ENCODE data around the gene MAP3K4. TPM values are rescaled to one million over a fixed set of nuclear protein-coding genes. Genes with fewer than 3 reads are reported as not detected.

Gene MAP3K4
- total and polyA plus RNA-seq, 9 donors: 15.6 to 52.3 (median 38.6) TPM

GRCh38 chr6:161138543-161139303 lies 147.2 kb downstream of the MAP3K4 start:
- H3K4me1 ChIP-seq (ENCODE audit: insufficient read depth): peaks cover 2% of the 10 kb centered on the region
- DNase-seq: no peak
- H3K4me3 ChIP-seq: no peak overlapping the region
- TF ChIP-seq POLR2A (IDR thresholded peaks at IDR 0.05) (no peak), EP300 (IDR thresholded peaks at IDR 0.05) (no peak)
- TF ChIP-seq, protein P1, sequence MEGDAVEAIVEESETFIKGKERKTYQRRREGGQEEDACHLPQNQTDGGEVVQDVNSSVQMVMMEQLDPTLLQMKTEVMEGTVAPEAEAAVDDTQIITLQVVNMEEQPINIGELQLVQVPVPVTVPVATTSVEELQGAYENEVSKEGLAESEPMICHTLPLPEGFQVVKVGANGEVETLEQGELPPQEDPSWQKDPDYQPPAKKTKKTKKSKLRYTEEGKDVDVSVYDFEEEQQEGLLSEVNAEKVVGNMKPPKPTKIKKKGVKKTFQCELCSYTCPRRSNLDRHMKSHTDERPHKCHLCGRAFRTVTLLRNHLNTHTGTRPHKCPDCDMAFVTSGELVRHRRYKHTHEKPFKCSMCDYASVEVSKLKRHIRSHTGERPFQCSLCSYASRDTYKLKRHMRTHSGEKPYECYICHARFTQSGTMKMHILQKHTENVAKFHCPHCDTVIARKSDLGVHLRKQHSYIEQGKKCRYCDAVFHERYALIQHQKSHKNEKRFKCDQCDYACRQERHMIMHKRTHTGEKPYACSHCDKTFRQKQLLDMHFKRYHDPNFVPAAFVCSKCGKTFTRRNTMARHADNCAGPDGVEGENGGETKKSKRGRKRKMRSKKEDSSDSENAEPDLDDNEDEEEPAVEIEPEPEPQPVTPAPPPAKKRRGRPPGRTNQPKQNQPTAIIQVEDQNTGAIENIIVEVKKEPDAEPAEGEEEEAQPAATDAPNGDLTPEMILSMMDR (IDR thresholded peaks at IDR 0.05): no peak
- no peaks in the 10 kb centered on the region for H3K36me3 ChIP-seq
- WGBS, 3 donors: 91 to 95% (median 91%) methylated on average over 23 of the region's 23 CpGs
- no peaks in the 10 kb centered on the region for H3K9me3 ChIP-seq
- intact Hi-C loops (cut with DNase I): no loop called here
- H3K27ac ChIP-seq: no peak overlapping the region
- H3K27me3 ChIP-seq: no peaks in the 10 kb centered on the region

- H3K27ac ChIP-seq: no peak overlapping the region
- intact Hi-C loops (cut with DNase I): no loop called here
- DNase-seq: no peak
- H3K36me3 ChIP-seq: no peaks in the 10 kb centered on the region
- H3K9me3 ChIP-seq: no peaks in the 10 kb centered on the region
- TF ChIP-seq EP300 (IDR thresholded peaks at IDR 0.05) (no peak), POLR2A (IDR thresholded peaks at IDR 0.05) (no peak)
- TF ChIP-seq, protein P1 (IDR thresholded peaks at IDR 0.05): no peak
- no peaks in the 10 kb centered on the region for H3K4me1 ChIP-seq (ENCODE audit: insufficient read depth)
- H3K4me3 ChIP-seq: no peak overlapping the region
- WGBS, 3 donors: 88 to 94% (median 93%) methylated on average over 17 to 18 of the region's 18 CpGs
- H3K27me3 ChIP-seq: no peaks in the 10 kb centered on the region
Measured at GRCh38 chr6:161139304-161139765, 147.8 kb downstream of the MAP3K4 start.

DNA sequence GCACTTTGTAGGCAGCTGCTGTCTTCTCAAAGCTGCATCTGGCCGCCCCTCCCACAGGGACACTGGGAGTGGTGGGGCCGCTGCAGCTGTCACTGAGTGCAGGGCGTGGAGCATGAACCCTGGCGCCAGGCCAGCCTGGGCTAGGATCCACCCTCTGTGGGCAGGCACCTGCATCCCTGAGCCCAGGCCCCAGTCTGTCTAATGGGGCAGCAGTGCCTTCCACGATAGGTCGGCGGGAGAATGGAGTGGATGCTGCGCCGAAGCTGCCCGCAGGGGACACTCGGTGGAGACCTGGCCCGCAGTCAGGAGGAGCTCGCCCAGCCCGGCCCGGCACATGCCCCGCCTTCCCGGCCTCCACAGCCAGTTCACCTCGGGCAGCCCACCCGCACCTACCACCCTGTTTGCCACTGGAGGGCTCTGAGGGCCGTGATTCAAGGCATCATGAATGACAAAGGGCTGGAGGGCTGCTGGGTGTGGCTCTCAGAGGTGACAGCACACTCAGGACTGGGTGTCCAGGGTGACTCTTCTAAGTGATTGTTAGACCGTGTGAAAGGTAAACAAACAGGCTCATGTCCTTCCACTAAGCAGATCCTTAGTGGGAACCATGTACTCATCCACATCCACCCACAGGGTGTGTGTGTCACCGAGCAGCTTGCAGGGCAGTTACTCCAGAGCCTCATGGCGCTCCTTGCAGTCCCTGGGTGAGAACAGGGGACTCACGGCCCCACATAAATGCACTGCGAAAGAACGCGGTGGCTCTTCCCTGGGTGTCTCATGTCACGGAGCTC lies 148.4 kb downstream of the MAP3K4 start:
- intact Hi-C loops (cut with DNase I): no loop called here

DNA sequence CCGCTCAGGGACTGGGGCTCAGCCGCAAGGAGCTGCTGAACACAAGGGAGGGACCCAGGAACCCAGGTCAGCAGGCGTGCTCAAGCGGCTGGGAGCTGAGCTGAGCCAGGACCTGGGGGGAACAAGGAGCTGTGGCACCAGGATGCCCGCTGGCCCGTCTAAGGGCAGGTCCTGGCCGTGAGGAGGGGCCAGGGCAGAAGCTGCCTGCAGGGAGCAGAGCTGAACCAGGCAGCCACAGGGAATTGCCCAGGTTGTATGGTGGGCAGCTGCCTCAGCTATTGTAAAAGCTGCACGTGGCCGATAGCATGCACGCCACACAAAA lies 148.9 kb downstream of the MAP3K4 start:
- Histone ChIP-seq H3K4me1 (ENCODE audit: insufficient read depth) (no peaks in the 10 kb centered on the region), H3K36me3 (no peaks in the 10 kb centered on the region), H3K27ac (no peak overlapping the region), H3K9me3 (no peaks in the 10 kb centered on the region), H3K4me3 (no peak overlapping the region), H3K27me3 (no peaks in the 10 kb centered on the region)
- TF ChIP-seq EP300 (IDR thresholded peaks at IDR 0.05): no peak
- TF ChIP-seq, protein P1 (IDR thresholded peaks at IDR 0.05): no peak
- no peak for TF ChIP-seq POLR2A (IDR thresholded peaks at IDR 0.05)
- 91 to 95% (median 93%) methylated on average over 10 of the region's 10 CpGs for WGBS, 3 donors
- intact Hi-C loops (cut with DNase I): no loop called here
- no peak for DNase-seq

More for the DNA sequence above, 148.4 kb downstream of the MAP3K4 start:
- DNase-seq: peak in 1 of 5 donors; percentile 65
- Histone ChIP-seq H3K4me3 (no peak overlapping the region), H3K36me3 (no peaks in the 10 kb centered on the region), H3K27ac (no peak overlapping the region), H3K27me3 (no peaks in the 10 kb centered on the region), H3K4me1 (ENCODE audit: insufficient read depth) (no peaks in the 10 kb centered on the region), H3K9me3 (no peaks in the 10 kb centered on the region)
- 70 to 90% (median 88%) methylated on average over 28 of the region's 28 CpGs for WGBS, 3 donors
- TF ChIP-seq POLR2A (IDR thresholded peaks at IDR 0.05) (no peak), EP300 (IDR thresholded peaks at IDR 0.05) (no peak)
- TF ChIP-seq, protein P1 (IDR thresholded peaks at IDR 0.05): no peak

Data from ovary (tissue), 9 donors.